ENCODE measurements around the gene LRIG3. TPM values are rescaled to one million over a fixed set of nuclear protein-coding genes. Genes with fewer than 3 reads are reported as not detected.

The LRIG3 gene
- total and polyA plus RNA-seq, 2 of the 8 experiments (the other 6 are each of a cell fraction or from before 2014, with no cell fraction given), result 6.5 to 9.1 TPM

DNA sequence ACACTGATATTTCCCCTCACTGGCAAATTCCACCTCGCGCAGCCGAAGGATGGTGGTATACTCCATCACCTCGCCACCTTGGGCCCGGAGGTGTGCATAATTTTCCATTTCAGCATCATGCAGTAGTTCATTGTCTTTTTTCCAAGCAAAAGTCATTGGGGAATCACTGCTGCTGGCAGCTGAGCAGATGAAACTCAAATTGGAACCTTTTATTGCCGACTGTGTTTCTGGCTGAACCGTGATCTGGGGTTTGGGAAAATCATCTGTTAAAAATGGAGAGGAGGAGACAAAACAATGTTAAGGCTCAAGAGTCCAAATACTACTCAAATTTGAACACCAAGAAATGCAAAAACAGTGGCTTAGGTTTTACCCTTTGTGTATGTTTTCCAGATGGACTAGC is 39.7 kb downstream of the LRIG3 start (continued):
- TF ChIP-seq CHD2 (IDR thresholded peaks at IDR 0.05; ENCODE audit: low read length) (no peak), GABPA (IDR thresholded peaks at IDR 0.05; ENCODE audit: borderline replicate concordance, insufficient read depth, low read length) (no peak), NANOG (IDR thresholded peaks at IDR 0.05; ENCODE audit: insufficient read depth, low read depth, low read length, poor library complexity, severe bottlenecking) (no peak)
